H1 (cell line): Measurements from ENCODE around the gene GSTM2. TPM values are rescaled to one million over a fixed set of nuclear protein-coding genes. Genes with fewer than 3 reads are reported as not detected.

Source experiments
- CTCF ChIA-PET: fragments of 300-600 bp; sonication (Branson Sonifier 250); formaldehyde crosslinking; loops from one replicate; lab custom pipeline; 2021; ENCODE audit not compliant: partially characterized antibody; lab: Charles Lee
- POLR2A ChIA-PET: fragments of 300-600 bp; sonication (Branson Sonifier 250); formaldehyde crosslinking; loops from one replicate; lab custom pipeline; 2021; ENCODE audit warnings: inconsistent platforms; ENCODE audit not compliant: partially characterized antibody; lab: Charles Lee
- DNase-seq, 2 experiments: peaks; one replicate each; pipeline versions ENCODE4 v3.0.0 to v3.0.0-alpha.2; 2010 to 2022; ENCODE audit warnings: low spot score in 2 of 2, low read depth in 1 of 2, mixed read lengths in 1 of 2
- FAIRE-seq: peaks from 2 replicates; lab custom pipeline; 2011; peaks lifted over from hg19 to GRCh38; lab: Jason Lieb, UNC
- H2AFZ ChIP-seq: 2 replicates; pipeline ENCODE4 v1.8.1; 2012; ENCODE audit warnings: low read length, inconsistent platforms
- H2AK5ac ChIP-seq: 2 replicates; pipeline ENCODE4 v1.6.1; 2013; ENCODE audit warnings: low read depth, low read length
- H2BK120ac ChIP-seq: replicated peaks from 2 replicates; pipeline ENCODE3; 2013; ENCODE audit warnings: low read depth, low read length, inconsistent platforms
- H2BK12ac ChIP-seq: 2 replicates; pipeline ENCODE4 v1.6.1; 2013; ENCODE audit warnings: low read depth, low read length
- H2BK15ac ChIP-seq: 2 replicates; pipeline ENCODE4 v1.6.1; 2013; ENCODE audit warnings: low read length
- H2BK20ac ChIP-seq: 2 replicates; pipeline ENCODE4 v1.6.1; 2013; ENCODE audit warnings: low read length
- H2BK5ac ChIP-seq: 2 replicates; pipeline ENCODE4 v1.6.1; 2013; ENCODE audit warnings: low read depth, low read length
- H3K14ac ChIP-seq: 2 replicates; pipeline ENCODE4 v1.6.1; 2013; ENCODE audit warnings: inconsistent platforms; ENCODE audit not compliant: insufficient read length
- H3K18ac ChIP-seq: 2 replicates; pipeline ENCODE4 v1.6.1; 2013; ENCODE audit warnings: low read length; ENCODE audit errors: extremely low read depth
- H3K23ac ChIP-seq: 2 replicates; pipeline ENCODE4 v1.6.1; 2013; ENCODE audit warnings: inconsistent platforms; ENCODE audit not compliant: insufficient read length
- H3K23me2 ChIP-seq: 2 replicates; pipeline ENCODE4 v1.6.1; 2013; ENCODE audit warnings: low read depth, low read length
- H3K27ac ChIP-seq: 2 replicates; pipeline ENCODE4 v1.6.1; 2011; ENCODE audit warnings: low read depth, low read length, inconsistent platforms
- H3K27me3 ChIP-seq, 4 experiments: replicated peaks in 1 of 4; 1 replicate in 1 of 4; 2 replicates in 3 of 4; pipeline versions ENCODE4 v1.6.1 to v1.8.1; 2011 to 2013; ENCODE audit warnings: low read length in 3 of 4, mild to moderate bottlenecking in 3 of 4, inconsistent platforms in 2 of 4, mixed read lengths in 2 of 4, moderate library complexity in 1 of 4; ENCODE audit not compliant: control insufficient read depth in 3 of 4, insufficient read depth in 3 of 4; ENCODE audit errors: extremely low read depth in 1 of 4
- H3K36me3 ChIP-seq, 4 experiments: 2 replicates each; pipeline versions ENCODE4 v1.6.1 to v1.8.1; 2011 to 2013; ENCODE audit warnings: mild to moderate bottlenecking in 4 of 4, low read length in 3 of 4, moderate library complexity in 2 of 4, control low read depth in 1 of 4, inconsistent platforms in 1 of 4; ENCODE audit not compliant: insufficient read depth in 4 of 4, control insufficient read depth in 2 of 4
- H3K4ac ChIP-seq: replicated peaks from 2 replicates; pipeline ENCODE3; 2013; ENCODE audit warnings: low read length, low read depth, mixed read lengths, inconsistent platforms; ENCODE audit not compliant: insufficient read length
- H3K4me1 ChIP-seq, 4 experiments: replicated peaks in 1 of 4; 1 replicate in 1 of 4; 2 replicates in 3 of 4; pipeline versions ENCODE4 v1.6.1 to v1.8.1; 2011 to 2013; ENCODE audit warnings: low read length in 3 of 4, inconsistent platforms in 2 of 4, mixed read lengths in 1 of 4; ENCODE audit not compliant: insufficient read depth in 4 of 4, control insufficient read depth in 3 of 4
- H3K4me2 ChIP-seq, 2 experiments: 2 replicates each; pipeline versions ENCODE4 v1.6.1 to v1.8.1; 2011 to 2013; ENCODE audit warnings: low read depth in 2 of 2, low read length in 2 of 2, control low read depth in 1 of 2, inconsistent platforms in 1 of 2, mild to moderate bottlenecking in 1 of 2; ENCODE audit not compliant: insufficient read depth in 1 of 2
- H3K4me3 ChIP-seq, 4 experiments: fragments of 200-600, 300-600 bp in 1 of 4; sonication (generic), shearing (Covaris generic), sonication (Bioruptor Twin) in 1 of 4; 2 replicates each; pipeline versions ENCODE4 v1.5.1 to v1.8.1; 2011 to 2016; ENCODE audit warnings: low read length in 4 of 4, low read depth in 3 of 4, control low read depth in 2 of 4, inconsistent platforms in 2 of 4, mild to moderate bottlenecking in 2 of 4, mixed read lengths in 1 of 4, moderate library complexity in 1 of 4; ENCODE audit not compliant: insufficient read depth in 2 of 4; ENCODE audit errors: extremely low read depth in 1 of 4
- H3K56ac ChIP-seq: replicated peaks from 2 replicates; pipeline ENCODE3; 2013; ENCODE audit warnings: low read depth, mild to moderate bottlenecking, mixed read lengths, low read length, inconsistent platforms; ENCODE audit not compliant: insufficient read length
- H3K79me1 ChIP-seq: 2 replicates; pipeline ENCODE4 v1.6.1; 2013; ENCODE audit warnings: low read depth, low read length, control low read depth
- H3K79me2 ChIP-seq, 2 experiments: 2 replicates each; pipeline versions ENCODE4 v1.6.1 to v1.8.1; 2012 to 2013; ENCODE audit warnings: low read length in 2 of 2, mild to moderate bottlenecking in 2 of 2, inconsistent platforms in 1 of 2; ENCODE audit not compliant: insufficient read depth in 2 of 2, control insufficient read depth in 1 of 2
- H3K9ac ChIP-seq, 4 experiments: replicated peaks in 1 of 4; 1 replicate in 1 of 4; 2 replicates in 3 of 4; pipeline versions ENCODE4 v1.6.1 to v1.8.1; 2011 to 2013; ENCODE audit warnings: low read depth in 3 of 4, low read length in 3 of 4, control low read depth in 2 of 4, mild to moderate bottlenecking in 2 of 4, moderate library complexity in 2 of 4, inconsistent platforms in 1 of 4; ENCODE audit errors: extremely low read depth in 1 of 4
- H3K9me3 ChIP-seq, 2 experiments: 2 replicates each; pipeline versions ENCODE4 v1.6.1 to v1.8.1; 2012 to 2013; ENCODE audit warnings: mild to moderate bottlenecking in 2 of 2, moderate library complexity in 2 of 2, control low read depth in 1 of 2, inconsistent platforms in 1 of 2, low read depth in 1 of 2, low read length in 1 of 2, mixed read lengths in 1 of 2; ENCODE audit not compliant: insufficient read depth in 2 of 2
- H4K20me1 ChIP-seq, 2 experiments: replicated peaks in 1 of 2; 2 replicates each; pipeline versions ENCODE3 to v1.8.1; 2011 to 2013; ENCODE audit warnings: inconsistent platforms in 2 of 2, low read length in 2 of 2, mild to moderate bottlenecking in 1 of 2; ENCODE audit not compliant: insufficient read depth in 2 of 2, control insufficient read depth in 1 of 2
- H4K5ac ChIP-seq: 2 replicates; pipeline ENCODE4 v1.6.1; 2013; ENCODE audit warnings: low read length, low read depth, mixed read lengths, inconsistent platforms; ENCODE audit not compliant: insufficient read length
- H4K8ac ChIP-seq: 2 replicates; pipeline ENCODE4 v1.8.0; 2013; ENCODE audit warnings: mild to moderate bottlenecking, moderate library complexity, low read length, inconsistent platforms; ENCODE audit not compliant: insufficient read depth; ENCODE audit errors: extremely low read depth
- H4K91ac ChIP-seq: replicated peaks from 2 replicates; pipeline ENCODE3; 2013; ENCODE audit warnings: low read length, mixed read lengths, inconsistent platforms; ENCODE audit not compliant: insufficient read length
- WGBS, 2 experiments: shearing (Covaris generic) in 1 of 2; methylation state at CpG; one replicate each; pipeline versions ENCODE4 v1.1.6 to v1.1.7; 2013 to 2015; ENCODE audit warnings: low lambda C conversion rate in 2 of 2, mixed read lengths in 2 of 2, inconsistent platforms in 1 of 2, low coverage in 1 of 2, missing lambda C conversion rate in 1 of 2; ENCODE audit not compliant: insufficient replicate concordance in 2 of 2, insufficient coverage in 1 of 2, insufficient read length in 1 of 2; ENCODE audit errors: extremely low coverage in 1 of 2, missing lambda C conversion rate in 1 of 2; 5-methylcytosine and 5-hydroxymethylcytosine counted together
- polyA plus RNA-seq, 7 experiments: library from polyadenylated mRNA; depleted of rRNA in 3 of 7; stranded (reverse) in 5 of 7; unstranded in 2 of 7; fragments of >200 nt in 5 of 7; fragments of 200-250 nt in 2 of 7; gene quantifications; 1 replicate in 5 of 7; 2 replicates in 1 of 7; 4 replicates in 1 of 7; pipeline versions ENCODE4 v1.2.1 to v1.2.3, GENCODE V29; 2011 to 2013; ENCODE audit warnings: missing spikeins in 2 of 7, mixed read lengths in 2 of 7
- total RNA-seq: library from RNA; stranded (reverse); fragmentation: NEBNext Ultra II Directional; extraction: Animal tissue kit (Norgen Biotek cat#: 25700); gene quantifications from 2 replicates; pipeline ENCODE4 v1.2.1, GENCODE V29; 2021
- TF ChIP-seq, protein P1 (sequence below), 3 experiments: IDR thresholded peaks; 1 replicate in 2 of 3; 2 replicates in 1 of 3; pipeline versions ENCODE4 v1.5.1 to v1.6.1; 2011; ENCODE audit warnings: low read length in 3 of 3, mild to moderate bottlenecking in 3 of 3, inconsistent platforms in 2 of 3, low read depth in 1 of 3, moderate library complexity in 1 of 3; ENCODE audit not compliant: insufficient read depth in 1 of 3; ENCODE audit errors: control extremely low read depth in 1 of 3
- TF ChIP-seq, protein P2 (sequence below): IDR thresholded peaks from 2 replicates; pipeline ENCODE4 v1.6.1; 2012; ENCODE audit warnings: inconsistent platforms

GSTM2 gene
- total and polyA plus RNA-seq, 2 of the 8 experiments (the other 6 are each of a cell fraction or from before 2014, with no cell fraction given): 9.6 to 23.1 TPM

DNA sequence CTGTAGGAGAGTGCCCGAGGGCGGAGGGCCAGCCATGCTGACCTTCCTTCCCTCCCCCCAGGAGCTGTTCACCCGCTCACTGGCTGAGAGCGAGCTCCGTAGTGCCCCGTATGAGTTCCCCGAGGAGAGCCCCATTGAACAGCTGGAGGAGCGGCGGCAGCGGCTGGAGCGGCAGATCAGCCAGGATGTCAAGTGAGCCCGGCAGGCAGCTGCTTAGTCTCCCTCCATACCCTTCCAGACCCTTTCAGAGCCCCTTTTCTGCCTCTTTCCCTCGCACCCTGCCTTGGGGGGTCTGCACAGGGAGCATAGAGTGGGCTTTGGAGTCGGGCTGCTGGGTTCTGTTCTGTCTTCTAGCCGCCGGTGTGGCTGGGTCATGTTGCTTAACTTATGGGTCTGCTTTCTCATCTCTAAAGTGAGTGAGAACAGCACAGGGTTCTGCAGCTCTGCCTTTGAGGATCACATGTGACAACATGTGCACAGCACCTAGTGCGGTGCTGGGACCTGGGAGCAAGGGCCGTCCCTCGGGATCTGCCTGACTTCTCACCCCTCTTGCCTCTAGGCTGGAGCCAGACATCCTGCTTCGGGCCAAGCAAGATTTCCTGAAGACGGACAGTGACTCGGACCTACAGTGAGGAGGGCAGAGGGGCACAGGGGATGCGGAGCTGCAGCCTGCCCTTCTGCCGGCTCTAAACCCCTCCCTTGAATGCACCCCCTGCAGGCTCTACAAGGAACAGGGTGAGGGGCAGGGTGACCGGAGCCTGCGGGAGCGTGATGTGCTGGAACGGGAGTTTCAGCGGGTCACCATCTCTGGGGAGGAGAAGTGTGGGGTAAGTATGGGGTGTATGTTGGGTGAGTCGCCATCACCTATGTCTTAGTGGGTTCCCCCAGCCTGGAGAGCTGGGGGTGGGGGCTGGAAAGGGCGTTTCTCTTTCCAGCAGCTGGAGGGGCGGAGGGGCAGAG is 42.0 kb upstream of the GSTM2 start:
- Histone ChIP-seq H3K4me3 (no peak overlapping the region), H3K23me2 (peaks cover 2% of the 10 kb centered on the region; the same call in 1 of the 2 replicates), H3K27ac (no peak overlapping the region), H3K4me2 (no peak overlapping the region), H3K79me1 (peaks cover 17% of the 10 kb centered on the region), H2BK5ac (no peak overlapping the region), H3K23ac (no peak overlapping the region), H3K27me3 (no peaks in the 10 kb centered on the region), H4K20me1 (peaks cover 5 to 35% of the 10 kb centered on the region in 2 experiments), H2BK120ac (no peak overlapping the region), H3K14ac (no peak overlapping the region), H3K9ac (no peak overlapping the region; a peak in 1 of 7 replicates), H4K91ac (no peak overlapping the region), H2BK12ac (no peak overlapping the region), H3K56ac (no peak overlapping the region), H2AK5ac (no peak overlapping the region), H3K4ac (no peak overlapping the region), H4K8ac (no peak overlapping the region), H3K36me3 (peaks cover 12 to 27% (median 20%) of the 10 kb centered on the region in 4 experiments; a peak in 7 of 8 replicates), H3K18ac (no peak overlapping the region), H2BK20ac (no peak overlapping the region), H3K79me2 (peaks cover 0 to 37% of the 10 kb centered on the region in 2 experiments; a peak in 2 of 4 replicates), H4K5ac (no peak overlapping the region), H2BK15ac (no peak overlapping the region), H2AFZ (no peak overlapping the region), H3K9me3 (no peaks in the 10 kb centered on the region), H3K4me1 (peaks cover 0 to 9% (median 5%) of the 10 kb centered on the region in 4 experiments; a peak in 5 of 7 replicates)
- DNase-seq: peak in 1 of 2 experiments; percentile 40
- no peak for FAIRE-seq
- 92% methylated on average over 28 of the region's 32 CpGs; no CpG with 5 or more reads in 1 of the 2 experiments for WGBS, 2 experiments
- TF ChIP-seq, protein P1, sequence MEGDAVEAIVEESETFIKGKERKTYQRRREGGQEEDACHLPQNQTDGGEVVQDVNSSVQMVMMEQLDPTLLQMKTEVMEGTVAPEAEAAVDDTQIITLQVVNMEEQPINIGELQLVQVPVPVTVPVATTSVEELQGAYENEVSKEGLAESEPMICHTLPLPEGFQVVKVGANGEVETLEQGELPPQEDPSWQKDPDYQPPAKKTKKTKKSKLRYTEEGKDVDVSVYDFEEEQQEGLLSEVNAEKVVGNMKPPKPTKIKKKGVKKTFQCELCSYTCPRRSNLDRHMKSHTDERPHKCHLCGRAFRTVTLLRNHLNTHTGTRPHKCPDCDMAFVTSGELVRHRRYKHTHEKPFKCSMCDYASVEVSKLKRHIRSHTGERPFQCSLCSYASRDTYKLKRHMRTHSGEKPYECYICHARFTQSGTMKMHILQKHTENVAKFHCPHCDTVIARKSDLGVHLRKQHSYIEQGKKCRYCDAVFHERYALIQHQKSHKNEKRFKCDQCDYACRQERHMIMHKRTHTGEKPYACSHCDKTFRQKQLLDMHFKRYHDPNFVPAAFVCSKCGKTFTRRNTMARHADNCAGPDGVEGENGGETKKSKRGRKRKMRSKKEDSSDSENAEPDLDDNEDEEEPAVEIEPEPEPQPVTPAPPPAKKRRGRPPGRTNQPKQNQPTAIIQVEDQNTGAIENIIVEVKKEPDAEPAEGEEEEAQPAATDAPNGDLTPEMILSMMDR (IDR thresholded peaks at IDR 0.05; ENCODE audit: control extremely low read depth in 1 of 3, insufficient read depth in 1 of 3, low read depth in 1 of 3, low read length in 3 of 3): peak in 1 of 3 experiments; percentile 11; a peak in 1 of 4 replicates
- TF ChIP-seq, protein P2, sequence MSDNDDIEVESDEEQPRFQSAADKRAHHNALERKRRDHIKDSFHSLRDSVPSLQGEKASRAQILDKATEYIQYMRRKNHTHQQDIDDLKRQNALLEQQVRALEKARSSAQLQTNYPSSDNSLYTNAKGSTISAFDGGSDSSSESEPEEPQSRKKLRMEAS: no peak
- POLR2A ChIA-PET: interaction anchor here (0.8 to 3.0 kb wide), 5 partner anchors 9 to 77 kb away, joined by 3 to 16 read pairs (median 4); partner anchors contain the start of gene GNAI3
- CTCF ChIA-PET: interaction anchor here (1.0 to 10.4 kb wide), 10 partner anchors 9 to 146 kb away, joined by 3 to 73 read pairs (median 6); partner anchors contain the start of gene GNAI3
